Hepatocyte (in vitro differentiated cells): Measurements from ENCODE around the gene ZNF587B. TPM values are rescaled to one million over a fixed set of nuclear protein-coding genes. Genes with fewer than 3 reads are reported as not detected.
A peak's percentile ranks its signal among the peaks of the same experiment; 100 is the strongest.
"Not testable (repeated sequence)": the region's sequence is repeated elsewhere in the genome, so short reads cannot be mapped to it uniquely, and the experiment has no call there.

Experiments
- DNase-seq: peaks from one replicate; pipeline ENCODE4 v3.0.0-alpha.2; 2016; ENCODE audit warnings: low spot score
- H2AFZ ChIP-seq: fragments of 200-600 bp; sonication (generic); 2 replicates; pipeline ENCODE4 v1.6.0; 2016; ENCODE audit warnings: antibody characterized with exemption, mild to moderate bottlenecking
- H3K27ac ChIP-seq: fragments of 200-600 bp; sonication (generic); 2 replicates; pipeline ENCODE4 v1.5.1; 2016; ENCODE audit warnings: mild to moderate bottlenecking
- H3K27me3 ChIP-seq: fragments of 200-600 bp; sonication (generic); 2 replicates; pipeline ENCODE4 v1.6.1; 2016
- H3K36me3 ChIP-seq: fragments of 200-600 bp; sonication (generic); replicated peaks from 2 replicates; pipeline ENCODE4 v1.5.1; 2016; ENCODE audit warnings: low read depth; ENCODE audit not compliant: insufficient read depth
- H3K4me1 ChIP-seq: fragments of 200-600 bp; sonication (generic); 2 replicates; pipeline ENCODE4 v1.5.1; 2016; ENCODE audit warnings: mild to moderate bottlenecking, moderate library complexity; ENCODE audit not compliant: insufficient read depth
- H3K4me2 ChIP-seq: fragments of 200-600 bp; sonication (generic); 2 replicates; pipeline ENCODE4 v1.6.0; 2016
- H3K4me3 ChIP-seq: fragments of 200-600 bp; sonication (generic); 2 replicates; pipeline ENCODE4 v1.5.1; 2016; ENCODE audit warnings: mild to moderate bottlenecking
- H3K79me2 ChIP-seq: fragments of 200-600 bp; sonication (generic); 2 replicates; pipeline ENCODE4 v1.6.0; 2017; ENCODE audit warnings: mild to moderate bottlenecking
- H3K9me2 ChIP-seq: fragments of 200-600 bp; sonication (generic); replicated peaks from 2 replicates; pipeline ENCODE4 v1.6.0; 2017; ENCODE audit warnings: mild to moderate bottlenecking; ENCODE audit not compliant: insufficient read depth
- H3K9me3 ChIP-seq: fragments of 200-600 bp; sonication (generic); 2 replicates; pipeline ENCODE4 v1.5.1; 2016; ENCODE audit warnings: low read depth, mild to moderate bottlenecking
- H4K20me1 ChIP-seq: fragments of 200-600 bp; sonication (generic); 2 replicates; pipeline ENCODE4 v1.6.0; 2016; ENCODE audit warnings: mild to moderate bottlenecking; ENCODE audit not compliant: insufficient read depth, poor library complexity, severe bottlenecking
- CTCF ChIP-seq: fragments of 200-600 bp; sonication (generic); IDR thresholded peaks from 2 replicates; pipeline ENCODE4 v1.5.1; 2016; ENCODE audit warnings: antibody characterized with exemption, mild to moderate bottlenecking; ENCODE audit not compliant: poor library complexity
- EZH2 ChIP-seq: fragments of 200-600 bp; sonication (generic); IDR thresholded peaks from 2 replicates; pipeline ENCODE4 v1.6.1; 2016; ENCODE audit warnings: antibody characterized with exemption, mild to moderate bottlenecking, borderline replicate concordance
- EZH2phosphoT487 ChIP-seq: fragments of 200-600 bp; sonication (generic); IDR thresholded peaks from one replicate; pipeline ENCODE4 v1.6.1; 2018; ENCODE audit warnings: antibody characterized with exemption, mild to moderate bottlenecking, low read depth, moderate library complexity; ENCODE audit not compliant: unreplicated experiment, severe bottlenecking
- WGBS: methylation state at CpG from one replicate; pipeline ENCODE4 v1.1.6; 2016; ENCODE audit warnings: low lambda C conversion rate; ENCODE audit errors: missing lambda C conversion rate; 5-methylcytosine and 5-hydroxymethylcytosine counted together
- polyA plus RNA-seq: library from polyadenylated mRNA; unstranded; fragments of >200 nt; fragmentation: Nextera tagmentation; extraction: Ambion mirVana; gene quantifications from 2 replicates; pipeline ENCODE4 v1.2.1, GENCODE V29; 2016
- total RNA-seq: library from RNA; depleted of rRNA; stranded (reverse); fragments of >200 nt; gene quantifications from 2 replicates; pipeline ENCODE4 v1.2.3, GENCODE V29; 2014

Gene ZNF587B
- total and polyA plus RNA-seq, 2 experiments from 2014 or later, result 1.8 to 16.8 TPM

GRCh38 chr19:57807541-57807940 lies 22.6 kb upstream of the ZNF587B start:
- 95% methylated on average over 2 of the region's 2 CpGs for WGBS
- Histone ChIP-seq H3K4me1 (peaks cover 29% of the 10 kb centered on the region), H4K20me1 (no peaks in the 10 kb centered on the region), H3K27ac (peak overlapping the region; percentile 29), H3K36me3 (no peaks in the 10 kb centered on the region), H3K4me2 (no peak overlapping the region), H2AFZ (no peak overlapping the region), H3K79me2 (peaks cover 58% of the 10 kb centered on the region), H3K9me2 (no peaks in the 10 kb centered on the region), H3K27me3 (no peaks in the 10 kb centered on the region), H3K4me3 (no peak overlapping the region), H3K9me3 (no peaks in the 10 kb centered on the region)
- no peak for DNase-seq
- TF ChIP-seq EZH2phosphoT487, result no peak
- TF ChIP-seq EZH2, result no peak
- no peak for TF ChIP-seq CTCF

GRCh38 chr19:57810410-57811295 lies 19.4 kb upstream of the ZNF587B start:
- H3K9me2 ChIP-seq, H3K36me3 ChIP-seq, H3K27me3 ChIP-seq, H4K20me1 ChIP-seq, H2AFZ ChIP-seq, H3K4me3 ChIP-seq, H3K9me3 ChIP-seq: not testable (repeated sequence)
- 35% methylated on average over 17 of the region's 17 CpGs for WGBS
- H3K4me2 ChIP-seq, result peak overlapping the region; percentile 76
- H3K4me1 ChIP-seq, result peaks cover 26% of the 10 kb centered on the region
- DNase-seq, result peak; percentile 60
- H3K79me2 ChIP-seq, result peaks cover 65% of the 10 kb centered on the region
- H3K27ac ChIP-seq, result peak overlapping the region; percentile 94

- WGBS, result 93% methylated on average over 3 of the region's 3 CpGs
- Histone ChIP-seq H3K9me2 (no peaks in the 10 kb centered on the region), H3K4me3 (no peak overlapping the region), H3K27me3 (no peaks in the 10 kb centered on the region), H2AFZ (no peak overlapping the region), H3K9me3 (no peaks in the 10 kb centered on the region), H3K27ac (peak overlapping the region; percentile 94), H3K79me2 (peaks cover 51% of the 10 kb centered on the region), H4K20me1 (no peaks in the 10 kb centered on the region), H3K4me2 (peak overlapping the region; percentile 76), H3K4me1 (peaks cover 25% of the 10 kb centered on the region), H3K36me3 (no peaks in the 10 kb centered on the region)
- no peak for DNase-seq
- no peak for TF ChIP-seq CTCF
- TF ChIP-seq EZH2phosphoT487, result no peak
- no peak for TF ChIP-seq EZH2
Observed at GRCh38 chr19:57812226-57812625, 17.9 kb upstream of the ZNF587B start.

GRCh38 chr19:57812975-57813820 lies 16.9 kb upstream of the ZNF587B start:
- H3K27ac ChIP-seq, result peak overlapping the region; percentile 94
- not testable (repeated sequence) for H3K36me3 ChIP-seq, H3K27me3 ChIP-seq, H3K9me3 ChIP-seq, H2AFZ ChIP-seq, DNase-seq, H4K20me1 ChIP-seq, H3K9me2 ChIP-seq
- peak overlapping the region; percentile 76 for H3K4me2 ChIP-seq
- H3K79me2 ChIP-seq, result peaks cover 50% of the 10 kb centered on the region
- H3K4me3 ChIP-seq, result peak overlapping the region; percentile 70
- 74% methylated on average over 11 of the region's 13 CpGs for WGBS
- peaks cover 25% of the 10 kb centered on the region for H3K4me1 ChIP-seq
